GM23338 (cell line): ENCODE data around the gene ELN. TPM values are rescaled to one million over a fixed set of nuclear protein-coding genes. Genes with fewer than 3 reads are reported as not detected.

Source experiments
- ATAC-seq: fragments of 200-7000 bp; cut with Tn5 transposase; 3 replicates; pipeline ENCODE4 v1.9.1; 2020
- DNase-seq: peaks from one replicate; pipeline ENCODE4 v3.0.0-alpha.2; 2015; ENCODE audit warnings: low spot score
- H2AFZ ChIP-seq: fragments of 200-600 bp; sonication (generic); 2 replicates; pipeline ENCODE4 v1.8.0; 2016; ENCODE audit warnings: antibody characterized with exemption, mild to moderate bottlenecking, moderate library complexity
- H3F3A ChIP-seq: fragments of 200-600 bp; sonication (generic); replicated peaks from 2 replicates; pipeline ENCODE4 v1.8.0; 2017; ENCODE audit warnings: antibody characterized with exemption, mixed run types, low read depth
- H3K27ac ChIP-seq: fragments of 200-600 bp; sonication (generic); 2 replicates; pipeline ENCODE4 v1.6.1; 2016; ENCODE audit warnings: low read depth
- H3K27me3 ChIP-seq: fragments of 200-600 bp; sonication (generic); 2 replicates; pipeline ENCODE4 v1.8.0; 2016; ENCODE audit warnings: mild to moderate bottlenecking, mixed run types, moderate library complexity; ENCODE audit not compliant: insufficient read depth
- H3K36me3 ChIP-seq: fragments of 200-600 bp; sonication (generic); 2 replicates; pipeline ENCODE4 v1.8.0; 2016; ENCODE audit warnings: mild to moderate bottlenecking; ENCODE audit not compliant: insufficient read depth
- H3K4me1 ChIP-seq: fragments of 200-600 bp; sonication (generic); 2 replicates; pipeline ENCODE4 v1.8.0; 2016; ENCODE audit warnings: mild to moderate bottlenecking, moderate library complexity; ENCODE audit not compliant: insufficient read depth
- H3K4me2 ChIP-seq: fragments of 200-600 bp; sonication (generic); 2 replicates; pipeline ENCODE4 v1.7.1; 2017; ENCODE audit warnings: mixed run types
- H3K4me3 ChIP-seq: fragments of 200-600 bp; sonication (generic); 2 replicates; pipeline ENCODE4 v1.6.1; 2016; ENCODE audit warnings: mixed run types
- H3K79me2 ChIP-seq: fragments of 200-600 bp; sonication (generic); replicated peaks from 2 replicates; pipeline ENCODE4 v1.8.0; 2017; ENCODE audit warnings: mild to moderate bottlenecking; ENCODE audit not compliant: insufficient read depth
- H3K9me2 ChIP-seq: fragments of 200-600 bp; sonication (generic); 2 replicates; pipeline ENCODE4 v1.8.0; 2017; ENCODE audit not compliant: insufficient read depth
- H4K20me1 ChIP-seq: fragments of 200-600 bp; sonication (generic); replicated peaks from 2 replicates; pipeline ENCODE4 v1.8.0; 2017; ENCODE audit warnings: mild to moderate bottlenecking; ENCODE audit not compliant: insufficient read depth
- H3K27ac Mint-ChIP-seq: 2 replicates; pipeline ENCODE4 v1.8.0; 2020; ENCODE audit warnings: inconsistent platforms, mild to moderate bottlenecking, moderate library complexity, mixed read lengths
- H3K27me3 Mint-ChIP-seq: 3 replicates; pipeline ENCODE4 v1.8.0; 2022; ENCODE audit warnings: low read depth, mild to moderate bottlenecking, moderate library complexity, mixed read lengths, inconsistent platforms; ENCODE audit not compliant: insufficient read depth, poor library complexity
- H3K36me3 Mint-ChIP-seq: 3 replicates; pipeline ENCODE4 v1.8.0; 2021; ENCODE audit warnings: low read depth, mild to moderate bottlenecking, inconsistent platforms, moderate library complexity, mixed read lengths
- H3K4me1 Mint-ChIP-seq: 3 replicates; pipeline ENCODE4 v1.8.0; 2020; ENCODE audit warnings: mild to moderate bottlenecking, inconsistent platforms, mixed read lengths
- H3K4me3 Mint-ChIP-seq: 3 replicates; pipeline ENCODE4 v1.8.0; 2021; ENCODE audit warnings: moderate library complexity, mild to moderate bottlenecking, inconsistent platforms, mixed read lengths
- H3K9me3 Mint-ChIP-seq: 3 replicates; pipeline ENCODE4 v1.8.0; 2020; ENCODE audit warnings: moderate library complexity, mild to moderate bottlenecking, inconsistent platforms, mixed read lengths
- CREB1 ChIP-seq: fragments of 250-450 bp; sonication (Bioruptor Pico); IDR thresholded peaks from 2 replicates; pipeline ENCODE4 v1.5.0; 2020; ENCODE audit warnings: low read depth, mild to moderate bottlenecking, moderate library complexity
- ETS1 ChIP-seq: IDR thresholded peaks from 2 replicates; pipeline ENCODE4 v1.6.1; 2016; ENCODE audit warnings: antibody characterized with exemption
- JUNB ChIP-seq: IDR thresholded peaks from one replicate; pipeline ENCODE4 v1.6.1; 2016; ENCODE audit warnings: antibody characterized with exemption; ENCODE audit not compliant: unreplicated experiment
- ZNF114 ChIP-seq: fragments of 250-450 bp; sonication (Bioruptor Pico); IDR thresholded peaks from 2 replicates; pipeline ENCODE4 v1.5.0; 2020; ENCODE audit warnings: mild to moderate bottlenecking, moderate library complexity
- ZNF462 ChIP-seq: fragments of 250-450 bp; sonication (Bioruptor Pico); IDR thresholded peaks from 2 replicates; pipeline ENCODE4 v1.5.0; 2020; ENCODE audit warnings: mild to moderate bottlenecking, moderate library complexity
- polyA plus RNA-seq: library from polyadenylated mRNA; unstranded; fragments of >200 nt; fragmentation: Nextera tagmentation; extraction: Ambion mirVana; gene quantifications from 2 replicates; pipeline ENCODE4 v1.2.1, GENCODE V29; 2016
- total RNA-seq: library from RNA; depleted of rRNA; stranded (reverse); fragments of >200 nt; shearing (Covaris generic); gene quantifications from 2 replicates; pipeline ENCODE4 v1.2.3, GENCODE V29; 2014

Gene ELN
- total and polyA plus RNA-seq, 2 experiments from 2014 or later, result 1.1 to 5.6 TPM

GRCh38 chr7:74074770-74075169, 46.8 kb downstream of the ELN start (continued):
- TF ChIP-seq ZNF462, result no peak

DNA sequence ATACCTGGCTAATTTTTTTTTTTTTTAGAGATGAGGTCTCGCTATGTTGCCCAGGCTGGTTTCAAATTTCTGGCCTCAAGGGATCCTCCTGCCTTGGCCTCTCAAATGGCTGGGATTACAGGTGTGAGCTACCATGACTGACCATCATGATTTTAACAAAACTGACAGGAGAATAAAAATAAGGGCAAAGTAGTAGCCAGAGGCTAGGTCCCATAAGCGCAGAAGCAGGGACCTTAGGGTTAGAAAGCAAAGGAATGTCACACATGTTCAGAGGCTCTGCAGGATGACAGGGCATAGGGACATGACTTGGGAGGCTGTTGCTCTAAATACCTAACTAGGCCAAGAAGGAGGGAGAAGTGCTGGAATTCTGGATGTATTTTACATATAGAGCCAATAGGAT, 50.5 kb downstream of the ELN start:
- H3K27ac Mint-ChIP-seq, result no peak overlapping the region
- H3K4me3 Mint-ChIP-seq, result no peak overlapping the region

More for the DNA sequence above, 50.5 kb downstream of the ELN start:
- Histone ChIP-seq H3F3A (0 out of 2 replicates have a peak, but pooled peaks cover 7% of the 10 kb centered on the region), H3K4me2 (no peak overlapping the region), H3K36me3 (no peaks in the 10 kb centered on the region), H2AFZ (no peak overlapping the region), H3K27ac (no peak overlapping the region), H3K27me3 (no peaks in the 10 kb centered on the region), H3K4me1 (peaks cover 8% of the 10 kb centered on the region; the same call in 1 of the 2 replicates), H3K9me2 (no peaks in the 10 kb centered on the region), H3K4me3 (no peak overlapping the region), H3K79me2 (no peaks in the 10 kb centered on the region), H4K20me1 (no peaks in the 10 kb centered on the region)
- Mint-ChIP-seq H3K4me1 (peaks cover 11% of the 10 kb centered on the region), H3K9me3 (no peaks in the 10 kb centered on the region), H3K27me3 (peaks cover 8% of the 10 kb centered on the region), H3K36me3 (no peaks in the 10 kb centered on the region)
- TF ChIP-seq ETS1 (no peak), CREB1 (CRISPR knock-in tag) (no peak), JUNB (no peak), ZNF114 (CRISPR knock-in tag) (no peak)
- DNase-seq, result no peak
- ATAC-seq, result no peak
